C4-2B (cell line): Measurements from ENCODE around the gene HOXC9.

Experiments used
- H3K27ac ChIP-seq: fragments of 450-650 bp; 2 replicates; pipeline ENCODE4 v1.5.1; 2017
- CTCF ChIP-seq: fragments of 450-650 bp; conservative IDR thresholded peaks from 2 replicates; pipeline ENCODE4 v1.5.1; 2017; ENCODE audit warnings: mild to moderate bottlenecking
- ZFX ChIP-seq: fragments of 450-650 bp; IDR thresholded peaks from 2 replicates; pipeline ENCODE4 v1.6.1; 2017

HOXC9 gene

GRCh38 chr12:54026640-54027441 is 26.9 kb downstream of the HOXC9 start:
- no peak overlapping the region for H3K27ac ChIP-seq
- no peak for TF ChIP-seq ZFX
- no peak for TF ChIP-seq CTCF

DNA sequence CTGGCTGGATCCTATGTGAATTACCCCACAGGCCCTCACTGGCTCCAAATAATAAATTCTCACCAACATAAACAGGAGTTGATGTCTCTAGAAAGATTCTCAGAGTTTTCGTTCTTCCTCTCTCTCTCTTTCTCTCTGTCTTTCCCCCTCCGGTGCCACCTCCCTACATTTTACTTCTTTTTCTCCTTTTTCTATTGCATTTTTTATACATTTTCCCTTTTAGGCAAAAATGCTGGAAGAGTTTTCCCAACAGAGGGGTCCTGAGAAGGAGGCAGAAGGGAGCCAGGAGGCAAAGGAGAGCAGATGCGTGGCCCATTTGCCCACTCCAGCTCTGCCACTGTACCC is 27.5 kb downstream of the HOXC9 start:
- H3K27ac ChIP-seq, result no peak overlapping the region
- TF ChIP-seq CTCF (no peak), ZFX (no peak)

GRCh38 chr12:54028314-54029201 is 28.6 kb downstream of the HOXC9 start, which contains the start of gene HOXC6:
HOXC6 (plus strand) TSS chr12:54028440; CDS start chr12:54028522, 82 bp downstream.
- peak within 1 kb of the TSS; percentile 76 for H3K27ac ChIP-seq
- TF ChIP-seq ZFX (no peak), CTCF (no peak)

DNA sequence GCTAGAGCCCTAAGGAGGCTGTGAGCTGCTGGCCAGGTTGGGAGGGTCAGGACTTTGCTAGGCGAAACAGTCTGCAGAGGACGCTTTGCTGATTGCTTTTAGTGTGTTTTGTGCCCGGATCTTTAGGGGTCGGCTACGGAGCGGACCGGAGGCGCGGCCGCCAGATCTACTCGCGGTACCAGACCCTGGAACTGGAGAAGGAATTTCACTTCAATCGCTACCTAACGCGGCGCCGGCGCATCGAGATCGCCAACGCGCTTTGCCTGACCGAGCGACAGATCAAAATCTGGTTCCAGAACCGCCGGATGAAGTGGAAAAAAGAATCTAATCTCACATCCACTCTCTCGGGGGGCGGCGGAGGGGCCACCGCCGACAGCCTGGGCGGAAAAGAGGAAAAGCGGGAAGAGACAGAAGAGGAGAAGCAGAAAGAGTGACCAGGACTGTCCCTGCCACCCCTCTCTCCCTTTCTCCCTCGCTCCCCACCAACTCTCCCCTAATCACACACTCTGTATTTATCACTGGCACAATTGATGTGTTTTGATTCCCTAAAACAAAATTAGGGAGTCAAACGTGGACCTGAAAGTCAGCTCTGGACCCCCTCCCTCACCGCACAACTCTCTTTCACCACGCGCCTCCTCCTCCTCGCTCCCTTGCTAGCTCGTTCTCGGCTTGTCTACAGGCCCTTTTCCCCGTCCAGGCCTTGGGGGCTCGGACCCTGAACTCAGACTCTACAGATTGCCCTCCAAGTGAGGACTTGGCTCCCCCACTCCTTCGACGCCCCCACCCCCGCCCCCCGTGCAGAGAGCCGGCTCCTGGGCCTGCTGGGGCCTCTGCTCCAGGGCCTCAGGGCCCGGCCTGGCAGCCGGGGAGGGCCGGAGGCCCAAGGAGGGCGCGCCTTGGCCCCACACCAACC is 29.8 kb downstream of the HOXC9 start:
- H3K27ac ChIP-seq, result peak overlapping the region; percentile 76; the same call in 1 of the 2 replicates
- TF ChIP-seq ZFX, result no peak

- TF ChIP-seq CTCF, result no peak
- TF ChIP-seq ZFX, result no peak
- no peak overlapping the region for H3K27ac ChIP-seq
Observed at GRCh38 chr12:54030442-54030801, 30.5 kb downstream of the HOXC9 start.

- TF ChIP-seq CTCF (no peak), ZFX (no peak)
- H3K27ac ChIP-seq, result no peak overlapping the region
Observed at GRCh38 chr12:54030889-54031471, 31.0 kb downstream of the HOXC9 start.

DNA sequence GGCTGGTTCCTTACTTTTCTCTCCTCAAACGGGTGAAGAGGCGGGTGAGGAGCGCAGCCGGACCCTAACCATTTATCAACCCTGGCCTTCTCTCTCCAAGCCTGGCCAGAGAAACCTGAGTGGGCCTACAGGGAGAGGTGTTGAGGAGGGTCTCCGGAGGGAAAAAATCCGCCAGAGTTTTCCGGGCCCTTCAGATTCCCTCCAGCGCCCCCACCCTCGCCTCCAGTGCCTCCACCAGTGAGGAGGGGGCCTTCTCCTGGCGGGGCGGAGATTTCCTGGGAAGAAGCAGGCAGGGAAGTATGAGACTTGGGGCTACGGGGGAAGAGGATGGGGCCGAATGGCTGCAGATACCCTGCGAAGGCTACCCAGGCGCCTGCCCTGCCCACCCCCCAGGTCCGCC is 31.5 kb downstream of the HOXC9 start:
- H3K27ac ChIP-seq, result no peak overlapping the region
- TF ChIP-seq CTCF, result no peak
- TF ChIP-seq ZFX, result no peak
